Activated naive CD4-positive, alpha-beta T cell (primary cell): ENCODE measurements around the gene GBE1.
"Not testable (repeated sequence)": the region's sequence is repeated elsewhere in the genome, so short reads cannot be mapped to it uniquely, and the experiment has no call there.

Experiments
- DNase-seq, 4 experiments: peaks; one replicate each; lab custom pipeline; 2025; lab: John Stamatoyannopoulos, UW

The GBE1 gene

GRCh38 chr3:81753416-81754027, 7.9 kb downstream of the GBE1 start:
- no peak for DNase-seq

DNA sequence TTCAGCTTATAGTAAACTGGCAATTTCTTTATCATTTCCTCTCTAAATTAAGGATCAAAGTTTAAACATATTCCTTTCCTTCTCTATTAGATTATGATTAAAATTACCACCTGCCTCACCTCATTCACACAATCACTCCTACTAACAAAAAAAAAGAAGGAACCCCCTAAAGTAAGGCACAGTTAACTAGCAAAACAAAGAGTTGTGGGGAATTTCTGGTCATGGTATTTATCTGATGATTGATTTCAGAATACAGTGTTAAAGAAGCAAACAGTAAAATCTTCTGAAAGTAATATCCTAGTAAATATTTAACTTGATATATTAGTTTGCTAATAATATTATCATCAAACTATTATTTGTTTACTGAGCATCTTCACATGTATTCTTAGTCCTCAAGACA, 8.8 kb downstream of the GBE1 start:
- no peak for DNase-seq

DNA sequence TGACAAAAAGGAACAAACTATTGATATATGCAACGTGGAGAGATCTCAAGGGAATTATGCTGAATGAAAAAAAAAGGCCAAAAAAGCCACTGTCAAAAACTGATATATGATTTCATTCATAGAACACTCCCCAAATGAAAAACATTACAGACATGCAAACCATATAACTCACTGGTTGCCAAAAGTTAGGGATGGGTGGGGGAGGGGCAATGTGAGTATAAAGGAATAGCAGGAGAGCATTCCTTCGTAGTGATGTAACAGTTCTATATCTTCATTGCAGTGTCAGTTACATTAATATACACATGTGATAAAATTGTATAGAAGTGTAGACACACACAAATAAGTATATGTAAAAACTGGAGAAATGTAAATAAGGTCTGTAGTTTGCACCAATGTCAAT, 12.2 kb downstream of the GBE1 start:
- no peak for DNase-seq

- DNase-seq = not testable (repeated sequence)
Measured at GRCh38 chr3:81747280-81747679, 14.2 kb downstream of the GBE1 start.

- no peak for DNase-seq
Measured at GRCh38 chr3:81744366-81744765, 17.1 kb downstream of the GBE1 start.

DNA sequence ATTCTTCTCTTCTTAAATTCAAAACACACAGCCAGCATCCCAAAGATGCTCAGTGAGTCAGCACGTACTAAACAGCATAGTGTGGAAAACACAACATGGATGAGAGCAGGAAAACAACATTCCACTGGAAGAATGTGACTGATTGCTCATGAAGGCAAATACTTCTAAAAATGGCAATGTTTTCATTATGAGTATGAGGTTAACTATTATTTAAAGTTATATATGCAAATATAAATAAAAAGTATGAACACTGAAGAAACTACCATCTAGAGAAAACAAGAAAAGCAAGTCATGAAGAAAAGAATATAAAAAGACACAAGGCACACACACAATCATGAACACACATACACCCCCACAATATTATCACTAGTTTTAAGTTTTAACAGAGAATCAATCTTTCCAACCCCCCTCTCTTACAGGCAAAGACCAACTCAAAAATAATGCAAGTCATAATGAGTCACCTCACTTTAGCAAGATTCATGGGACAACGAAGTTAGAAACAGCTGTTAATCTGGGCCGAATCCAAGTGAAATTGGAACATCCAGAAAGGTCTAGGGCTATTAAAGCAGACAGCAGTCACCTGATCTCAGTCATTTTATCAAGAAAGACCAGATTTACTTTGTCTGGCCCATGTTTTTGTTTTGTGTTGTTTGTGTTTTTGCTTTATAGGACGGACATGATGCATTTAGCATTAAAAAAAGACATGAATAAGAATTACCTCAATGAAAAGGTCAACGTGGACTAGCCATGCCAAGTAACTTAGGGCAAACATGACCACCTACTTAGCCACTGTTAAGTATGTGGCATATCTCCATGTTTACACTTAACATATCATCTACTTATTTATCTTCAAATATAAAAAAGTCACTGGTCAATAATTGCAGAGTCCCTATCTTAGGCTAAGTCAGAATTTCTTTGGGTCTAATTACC, 18.1 kb downstream of the GBE1 start:
- no peak for DNase-seq

DNA sequence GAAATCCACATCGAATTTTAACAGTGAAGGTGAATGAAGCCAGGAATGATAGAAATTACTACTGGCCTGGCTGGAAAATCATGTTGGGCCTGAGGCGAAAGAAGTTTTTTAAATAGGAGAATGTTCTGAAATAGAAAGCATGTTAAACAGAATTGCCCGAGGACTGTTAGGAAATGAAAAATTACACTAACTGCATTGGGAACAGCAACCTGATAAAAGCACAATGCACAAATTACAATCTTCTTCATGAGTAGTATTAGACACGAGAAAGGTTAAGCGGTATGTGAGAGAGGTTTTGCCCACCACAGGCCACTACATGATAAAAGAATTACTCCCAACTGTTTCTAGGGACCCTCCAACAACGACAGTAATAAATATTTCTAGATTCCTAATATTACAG, 18.9 kb downstream of the GBE1 start:
- DNase-seq = no peak

DNA sequence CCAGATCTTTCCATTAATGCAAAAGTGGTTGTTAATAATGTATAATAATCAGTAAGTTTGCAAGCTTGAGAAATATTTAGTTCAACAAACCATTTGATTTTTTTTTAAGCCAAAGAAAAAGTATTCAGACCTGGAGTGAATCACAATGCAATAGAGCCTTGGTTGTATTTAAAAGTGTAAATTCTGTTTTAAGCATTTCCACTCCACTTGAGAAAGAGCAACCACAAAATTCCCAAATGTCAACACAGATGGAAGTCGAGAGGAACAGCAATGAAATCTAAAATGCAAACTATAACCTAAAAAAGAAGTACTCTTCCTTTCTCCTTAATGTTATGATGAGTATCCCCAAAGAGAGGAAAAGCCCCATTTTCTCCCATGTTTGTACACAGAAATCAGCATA, 20.2 kb downstream of the GBE1 start:
- no peak for DNase-seq

DNA sequence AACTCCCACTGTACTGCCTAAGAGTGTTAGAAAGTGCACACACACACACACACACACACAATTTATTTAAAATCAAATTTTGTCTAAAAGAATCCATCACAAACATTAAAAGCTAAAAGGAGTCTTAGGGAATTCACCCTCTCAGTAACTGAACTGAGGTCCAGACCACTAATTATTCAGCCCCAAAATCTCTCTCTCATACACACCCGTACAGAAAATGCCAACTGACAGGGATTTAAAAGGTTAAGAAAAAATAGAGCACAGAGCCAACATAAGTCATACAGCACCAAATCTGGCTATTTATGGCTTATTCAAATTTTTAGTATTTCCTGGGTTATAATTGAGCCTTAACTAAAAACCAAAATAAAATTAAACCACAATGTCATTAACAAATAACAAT, 20.7 kb downstream of the GBE1 start:
- DNase-seq = no peak

DNA sequence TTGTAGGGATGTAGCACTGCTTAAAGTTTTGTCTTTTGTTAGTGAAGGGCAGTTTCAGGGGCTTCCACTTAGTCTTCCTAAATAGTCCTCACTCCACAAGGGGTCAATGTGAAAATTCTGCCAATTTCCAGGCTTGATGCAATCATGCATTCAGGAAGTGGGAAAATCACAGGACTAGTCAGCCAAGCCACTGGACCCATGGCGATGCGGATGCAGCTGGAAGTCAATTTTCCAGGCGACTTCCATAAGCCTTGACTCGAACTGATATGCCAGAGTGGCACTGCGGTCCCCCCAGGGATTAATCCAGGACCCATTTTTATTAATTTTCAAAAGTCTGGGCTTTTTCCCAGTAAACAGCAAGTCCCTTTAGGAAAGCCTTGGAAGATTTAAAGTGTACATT, 26.1 kb downstream of the GBE1 start:
- no peak for DNase-seq

DNA sequence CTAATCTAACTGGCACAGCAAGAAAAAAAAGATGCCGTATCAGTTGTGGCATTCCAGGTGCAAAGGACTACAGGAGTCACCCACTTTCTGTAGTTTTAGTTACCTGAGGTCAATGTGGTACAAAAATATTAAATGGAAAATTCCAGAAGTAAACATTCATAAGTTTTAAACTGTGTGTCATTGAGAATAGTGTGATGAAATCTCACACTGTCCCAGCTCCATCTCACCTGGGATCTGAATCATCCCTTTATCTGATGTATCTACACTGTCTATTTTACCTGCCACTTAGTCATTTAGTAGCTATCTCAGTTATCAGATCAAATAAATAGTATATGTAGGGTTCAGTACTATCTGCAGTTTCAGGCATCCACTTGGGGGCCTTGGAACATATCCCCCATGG, 26.7 kb downstream of the GBE1 start:
- no peak for DNase-seq

GRCh38 chr3:81732642-81733041, 28.8 kb downstream of the GBE1 start:
- DNase-seq = no peak

DNA sequence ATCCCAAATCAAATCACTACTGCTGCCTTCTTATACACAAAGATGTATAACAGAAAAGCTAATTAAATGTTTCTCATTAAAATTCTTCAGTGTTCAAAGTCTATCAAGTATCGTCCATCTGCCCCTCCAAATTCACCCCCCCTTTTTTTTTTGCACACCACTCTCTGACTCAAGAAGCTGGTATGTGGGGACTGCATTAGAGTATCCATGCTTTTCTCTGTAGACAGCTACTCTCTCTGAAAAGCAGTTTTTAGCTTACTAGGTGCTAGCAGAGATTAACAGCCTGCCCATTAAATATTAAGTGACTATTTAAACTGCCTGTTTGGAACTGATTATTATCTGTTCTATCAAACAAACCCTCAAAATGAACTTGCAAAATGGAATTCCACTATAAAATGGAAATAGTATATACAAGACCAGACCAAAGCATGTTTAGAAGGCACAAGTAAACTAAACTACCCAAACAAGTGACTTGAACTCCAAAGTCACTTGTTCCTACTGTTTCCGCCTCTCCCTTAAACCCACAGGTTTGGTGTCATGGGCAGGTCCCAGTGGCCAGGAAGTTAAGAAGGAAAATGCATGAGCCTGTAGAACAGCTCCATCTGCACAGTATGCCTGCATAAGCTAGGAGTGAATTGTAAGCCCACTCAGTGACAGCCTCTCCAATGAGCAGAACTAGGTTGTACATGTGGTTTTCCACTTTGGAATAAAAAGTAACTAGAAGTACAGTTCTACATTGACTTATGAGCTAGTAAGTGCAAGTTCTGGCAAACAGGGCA, 32.5 kb downstream of the GBE1 start:
- no peak for DNase-seq

GRCh38 chr3:81726735-81727134, 34.7 kb downstream of the GBE1 start:
- no peak for DNase-seq

DNA sequence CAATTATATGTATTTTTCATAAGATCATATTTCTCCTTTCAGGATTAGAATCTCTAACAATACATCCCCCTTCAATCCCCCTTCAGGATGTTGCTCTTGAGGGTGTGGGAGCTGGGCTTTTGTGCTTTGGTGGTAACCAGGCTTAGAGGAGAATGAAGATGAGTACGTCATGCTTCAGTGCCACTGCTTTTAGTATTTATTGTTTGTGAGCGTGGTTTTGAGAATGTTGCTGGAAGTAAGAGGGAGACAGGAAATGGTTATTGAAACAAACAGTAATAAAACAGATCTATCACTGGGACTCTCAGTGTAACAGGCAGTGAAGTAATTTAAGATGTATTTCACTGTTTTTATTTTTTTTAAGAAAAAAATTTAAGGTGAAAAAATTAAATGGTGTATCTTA, 35.3 kb downstream of the GBE1 start:
- DNase-seq = no peak

DNA sequence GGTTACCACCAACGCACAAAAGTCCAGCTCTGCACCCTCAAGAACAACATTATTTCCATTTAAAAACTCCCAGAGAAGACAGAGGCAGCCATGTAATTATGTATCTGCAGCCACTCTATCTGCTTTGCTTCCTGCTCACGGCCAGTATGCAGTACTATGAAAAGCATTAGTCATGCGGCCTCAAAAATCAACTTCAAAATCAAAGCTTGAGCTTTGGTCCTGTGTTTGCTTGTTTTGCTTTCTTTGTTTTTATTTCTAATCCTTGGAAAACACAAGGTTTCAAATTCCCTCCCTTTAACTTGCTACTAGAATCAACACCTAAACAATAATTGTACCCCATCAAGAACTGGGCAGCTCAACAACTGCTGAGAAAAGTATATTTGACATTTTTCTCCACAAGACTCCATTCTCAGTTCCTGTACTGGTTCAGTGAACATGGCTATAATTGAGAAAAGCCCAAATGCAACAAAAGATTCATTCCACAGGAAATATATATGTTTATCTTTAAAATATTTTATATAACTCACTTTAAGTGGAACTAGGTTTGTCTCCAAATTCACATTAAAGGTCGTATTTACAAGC, 37.6 kb downstream of the GBE1 start:
- no peak for DNase-seq

DNA sequence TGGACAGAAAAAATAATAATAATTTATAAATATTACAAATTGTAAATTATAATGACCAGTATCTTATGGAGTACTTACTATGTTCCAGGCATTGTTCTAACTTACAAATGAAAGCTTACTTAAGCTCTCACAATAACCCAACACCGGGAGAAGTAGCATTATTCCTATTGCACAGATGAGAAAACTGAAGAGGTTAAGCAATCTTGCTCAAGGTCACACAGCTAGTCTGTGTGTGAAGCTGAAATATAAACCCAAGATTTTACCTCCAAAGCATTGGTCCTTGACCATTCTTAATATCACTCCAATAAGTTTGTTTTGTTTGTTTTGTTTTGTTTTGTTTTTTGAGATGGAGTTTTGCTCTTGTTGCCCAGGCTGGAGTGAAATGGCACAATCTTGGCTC, 43.1 kb downstream of the GBE1 start:
- DNase-seq = no peak

- DNase-seq = no peak
Measured at GRCh38 chr3:81716870-81717509, 44.5 kb downstream of the GBE1 start.

GRCh38 chr3:81713031-81713430, 48.4 kb downstream of the GBE1 start:
- DNase-seq = no peak

- DNase-seq = no peak
Measured at GRCh38 chr3:81709606-81710005, 51.8 kb downstream of the GBE1 start.

GRCh38 chr3:81707996-81708395, 53.4 kb downstream of the GBE1 start:
- DNase-seq = no peak

DNA sequence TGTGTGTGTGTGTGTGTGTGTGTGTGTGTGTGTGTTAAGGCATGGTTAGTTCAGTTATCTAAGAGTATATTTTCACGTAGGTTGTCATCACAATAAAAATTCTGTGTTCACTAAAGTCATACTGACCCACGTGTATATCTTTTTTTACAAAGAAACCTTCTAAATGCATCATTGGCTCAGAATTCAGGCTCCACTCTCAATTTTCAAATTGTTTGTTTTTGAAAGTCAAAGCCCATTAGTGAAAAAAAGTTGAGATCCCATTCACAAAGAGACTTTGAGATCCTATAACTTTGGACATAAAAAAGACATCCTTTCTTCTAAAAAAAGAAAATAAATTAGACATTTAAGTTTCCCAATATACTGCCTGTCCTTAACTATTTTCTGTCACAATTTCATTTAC, 59.3 kb downstream of the GBE1 start:
- no peak for DNase-seq
